Stimulated activated CD8-positive, alpha-beta memory T cell treated with anti-CD3 and anti-CD28 coated beads, Interleukin-2, amount 100 ng/mL, for 1 hour (primary cell): Measurements from ENCODE around the gene PTPN4.
"Not testable (repeated sequence)": the region's sequence is repeated elsewhere in the genome, so short reads cannot be mapped to it uniquely, and the experiment has no call there.

Source experiments
- DNase-seq, 2 donors: peaks; one replicate each; pipeline ENCODE4 v3.0.0-alpha.2; 2020; ENCODE audit warnings: low read depth in 2 of 2

The PTPN4 gene

DNA sequence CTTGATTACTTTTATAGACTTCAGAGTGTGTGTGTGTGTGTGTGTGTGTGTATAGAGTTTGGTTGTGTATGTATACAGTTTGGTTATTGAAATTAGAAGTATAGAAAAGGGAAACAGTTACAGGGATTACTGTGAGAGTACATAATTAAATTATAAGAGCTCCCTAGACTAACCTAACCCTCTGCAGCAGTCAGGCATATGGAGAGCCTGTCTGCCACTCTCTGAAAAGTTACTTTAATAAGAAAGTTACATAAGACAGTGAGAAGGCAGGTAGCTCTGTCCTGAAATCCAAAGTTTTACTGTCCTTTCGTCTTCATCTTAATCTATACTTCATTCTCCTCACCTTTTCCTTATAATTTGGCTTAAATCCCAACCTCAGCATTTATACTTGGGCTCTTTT lies 181.7 kb downstream of the PTPN4 start:
- DNase-seq = no peak

DNA sequence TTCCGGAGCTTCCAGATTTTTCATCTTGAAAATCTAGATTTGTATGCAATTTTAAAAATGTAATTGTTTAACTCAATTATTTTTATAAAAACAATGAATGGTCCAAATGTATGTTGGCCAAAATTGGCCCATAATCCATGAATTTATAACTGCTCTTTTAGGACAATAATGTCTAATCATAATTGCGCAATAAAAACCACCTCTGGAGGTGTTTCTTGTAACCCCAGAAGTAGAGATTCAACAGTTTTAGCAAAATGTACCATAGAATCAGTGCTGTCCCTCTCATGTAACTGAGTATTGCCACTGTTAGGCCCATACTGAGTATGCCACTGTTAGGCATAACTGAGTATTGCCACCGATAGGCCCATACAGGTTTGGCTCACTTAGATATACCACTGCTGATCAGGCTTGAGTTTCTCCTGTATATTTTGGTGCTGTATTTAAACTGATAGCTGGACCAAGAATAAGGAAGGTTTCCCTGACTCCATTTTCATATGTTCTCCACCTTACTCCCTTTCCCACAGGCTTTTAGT lies 182.3 kb downstream of the PTPN4 start:
- DNase-seq = no peak

GRCh38 chr2:119943058-119943457 lies 183.3 kb downstream of the PTPN4 start:
- DNase-seq = no peak

- DNase-seq = no peak
Measured at GRCh38 chr2:119947535-119947934, 187.8 kb downstream of the PTPN4 start.

- DNase-seq = no peak
Measured at GRCh38 chr2:119950966-119951365, 191.2 kb downstream of the PTPN4 start.

DNA sequence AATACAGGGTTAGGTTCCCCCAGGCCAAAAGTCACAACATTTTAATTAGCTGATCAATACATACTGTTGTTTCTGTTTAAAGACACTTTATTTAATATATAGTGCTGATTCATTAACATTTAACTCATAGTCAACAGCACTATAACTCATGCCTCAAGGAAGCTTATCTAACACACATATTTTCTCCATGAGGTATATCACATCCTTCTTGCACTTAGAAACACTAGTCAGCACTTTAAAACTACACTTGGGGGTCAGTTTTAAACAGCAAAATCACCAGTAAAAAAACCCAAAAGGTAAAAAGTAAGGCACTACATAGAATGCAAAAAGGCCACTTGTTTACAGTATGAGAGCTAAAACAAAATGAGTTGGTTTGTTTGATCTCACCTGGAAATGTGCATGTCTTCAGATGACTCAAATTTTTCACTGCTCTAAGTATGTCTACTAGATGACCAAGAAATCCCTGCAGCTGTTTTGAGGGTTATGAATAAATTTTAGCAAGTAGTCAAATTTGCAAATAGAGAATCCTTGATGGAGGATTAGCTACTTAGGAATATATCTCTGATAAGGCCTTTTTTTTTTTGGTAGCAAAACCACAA lies 199.0 kb downstream of the PTPN4 start:
- no peak for DNase-seq

GRCh38 chr2:119960821-119961220 lies 201.1 kb downstream of the PTPN4 start:
- DNase-seq = no peak

GRCh38 chr2:119981896-119982295 lies 222.2 kb downstream of the PTPN4 start:
- DNase-seq = no peak

DNA sequence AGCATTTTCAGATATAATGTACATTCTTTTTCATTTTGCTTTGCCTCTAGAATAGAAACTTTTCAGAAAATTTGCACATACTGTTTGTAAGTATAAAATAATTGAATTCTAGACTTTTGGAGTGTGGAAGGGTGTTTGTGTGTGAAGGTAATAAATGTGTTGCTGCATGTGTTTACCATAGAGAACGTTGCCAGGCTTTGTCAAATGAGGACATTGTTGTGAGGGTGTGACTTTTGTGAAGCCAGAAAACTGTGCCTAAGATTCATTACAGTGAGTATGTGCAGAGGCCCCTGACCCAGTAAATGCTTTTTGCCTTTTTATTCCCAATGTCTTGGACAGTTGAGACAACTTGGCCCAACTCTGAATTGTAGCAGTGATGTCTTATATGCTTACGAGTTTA lies 222.8 kb downstream of the PTPN4 start:
- DNase-seq = no peak

DNA sequence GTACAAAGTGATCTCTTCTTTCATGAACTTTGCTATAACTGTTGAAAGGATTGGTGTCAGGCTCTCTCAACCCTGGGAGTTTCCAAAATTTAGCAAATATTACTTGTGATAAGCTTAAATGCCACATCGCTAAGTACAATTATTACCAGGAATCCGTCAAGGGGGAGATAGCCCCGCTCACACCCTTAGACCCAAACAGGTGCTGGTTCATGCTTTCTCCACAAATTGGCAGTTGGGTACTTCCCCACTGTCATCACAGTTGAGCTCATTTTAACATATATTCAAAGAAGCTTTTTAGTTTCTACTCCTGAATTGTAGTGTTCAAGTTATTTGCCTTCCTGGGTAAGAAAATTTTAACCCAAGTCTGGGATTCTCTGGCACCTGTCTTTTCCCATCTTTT lies 223.4 kb downstream of the PTPN4 start:
- no peak for DNase-seq

- DNase-seq = no peak
Measured at GRCh38 chr2:119996148-119996547, 236.4 kb downstream of the PTPN4 start.

- DNase-seq = not testable (repeated sequence)
Measured at GRCh38 chr2:119996896-119997891, 237.5 kb downstream of the PTPN4 start.

- no peak for DNase-seq
Measured at GRCh38 chr2:120001471-120001870, 241.7 kb downstream of the PTPN4 start.

- no peak for DNase-seq
Measured at GRCh38 chr2:120004254-120004653, 244.5 kb downstream of the PTPN4 start.

DNA sequence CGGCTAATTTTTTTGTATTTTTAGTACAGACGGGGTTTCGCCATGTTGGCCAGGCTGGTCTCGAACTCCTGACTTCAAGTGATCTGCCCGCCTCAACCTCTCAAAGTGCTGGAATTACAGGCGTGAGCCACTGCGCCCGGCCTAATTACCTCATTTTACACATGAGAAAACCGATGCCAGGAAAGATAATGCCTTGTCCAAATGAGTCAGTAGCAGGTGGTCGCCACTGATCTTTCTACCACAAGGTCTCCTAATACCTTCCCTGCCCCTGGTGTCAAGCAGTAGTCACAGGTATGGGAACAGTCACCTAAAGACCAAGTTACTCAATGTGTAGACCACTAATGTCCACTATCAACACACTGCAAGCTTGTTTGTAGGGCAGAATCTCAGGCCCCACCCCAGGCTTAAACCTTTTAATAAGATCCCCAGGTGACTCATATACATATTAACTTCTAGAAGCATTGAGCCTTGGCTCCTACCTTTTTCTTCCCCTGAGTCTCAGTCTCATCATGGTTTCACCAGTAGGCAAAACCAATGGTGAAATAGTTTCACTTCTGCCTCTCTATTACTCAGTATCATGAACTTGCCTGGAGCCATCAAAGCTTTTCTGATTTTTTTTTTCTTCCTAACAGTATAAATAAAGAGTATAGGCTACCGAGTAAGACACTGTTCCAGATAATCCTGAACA lies 246.3 kb downstream of the PTPN4 start:
- DNase-seq = no peak

- no peak for DNase-seq
Measured at GRCh38 chr2:120007851-120008250, 248.1 kb downstream of the PTPN4 start.

DNA sequence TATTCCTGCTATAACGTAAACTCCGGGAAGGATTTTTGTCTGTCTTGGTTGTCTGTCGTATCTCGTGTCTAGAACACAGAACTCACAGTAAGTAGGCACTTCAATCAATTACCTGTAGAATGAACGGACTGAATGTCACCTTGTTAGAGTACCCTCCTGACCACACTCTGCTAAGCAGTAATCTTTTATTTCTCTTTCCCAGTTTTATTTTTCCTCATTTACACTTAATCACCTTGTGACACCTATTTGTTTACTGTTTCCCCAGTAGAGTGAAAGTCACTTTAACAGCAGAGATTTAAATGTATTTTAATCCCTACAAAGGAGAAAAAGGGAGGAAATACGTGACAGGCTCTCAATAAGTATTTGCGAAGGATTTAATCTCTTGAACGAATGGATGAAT lies 252.6 kb downstream of the PTPN4 start:
- DNase-seq = no peak

GRCh38 chr2:120012771-120013596 lies 253.3 kb downstream of the PTPN4 start, which contains the start of gene EPB41L5:
Gene EPB41L5, plus strand, starts transcription at chr2:120013077. Its CDS starts 6,008 bp downstream, at chr2:120019085.
- DNase-seq = peak; percentile 60 to 71

- no peak for DNase-seq
Measured at GRCh38 chr2:120013597-120014223, 254.0 kb downstream of the PTPN4 start.

DNA sequence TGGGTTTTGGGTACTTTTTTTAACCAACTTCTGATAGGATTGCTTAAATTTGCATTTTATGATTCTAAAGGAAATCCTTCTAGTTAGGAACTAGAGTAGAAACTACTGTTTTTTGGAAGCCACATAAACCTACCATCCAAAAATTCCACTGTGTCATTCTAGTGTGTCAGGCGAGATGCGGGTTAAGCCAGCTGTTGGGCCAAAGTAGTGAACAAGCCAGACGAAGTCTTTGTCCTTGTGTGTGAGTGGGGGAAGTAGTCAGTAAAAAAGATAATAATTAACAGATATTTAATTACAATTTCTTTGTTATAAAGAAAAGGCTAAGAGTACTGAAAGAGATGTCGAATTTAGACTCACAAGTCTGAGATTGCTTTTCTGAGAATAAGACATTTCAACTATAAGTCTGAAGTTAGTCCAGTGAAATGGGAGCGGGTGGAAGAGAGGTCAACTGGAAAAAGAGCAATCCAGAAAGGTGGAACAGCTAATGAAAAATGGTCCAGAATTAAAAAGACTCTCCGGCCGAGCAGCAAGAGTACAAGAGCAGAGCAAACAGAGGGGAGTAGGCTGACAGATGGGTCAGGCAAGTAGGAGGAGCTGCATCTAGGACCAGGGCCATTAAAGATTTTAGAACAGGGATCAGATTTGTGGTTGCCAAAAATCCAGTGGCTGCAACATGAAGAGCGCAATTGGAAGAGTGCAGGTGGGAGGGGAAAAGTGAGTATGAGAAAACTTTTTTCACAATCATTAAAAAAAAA lies 254.7 kb downstream of the PTPN4 start:
- DNase-seq = no peak
